GM19043 (cell line): ENCODE results near the gene TM9SF1.

Experiments used
- ATAC-seq: cut with Tn5 transposase; IDR thresholded peaks from one replicate; pipeline ENCODE4 v1.9.1; 2021; ENCODE audit warnings: low read depth; ENCODE audit not compliant: unreplicated experiment

The TM9SF1 gene

DNA sequence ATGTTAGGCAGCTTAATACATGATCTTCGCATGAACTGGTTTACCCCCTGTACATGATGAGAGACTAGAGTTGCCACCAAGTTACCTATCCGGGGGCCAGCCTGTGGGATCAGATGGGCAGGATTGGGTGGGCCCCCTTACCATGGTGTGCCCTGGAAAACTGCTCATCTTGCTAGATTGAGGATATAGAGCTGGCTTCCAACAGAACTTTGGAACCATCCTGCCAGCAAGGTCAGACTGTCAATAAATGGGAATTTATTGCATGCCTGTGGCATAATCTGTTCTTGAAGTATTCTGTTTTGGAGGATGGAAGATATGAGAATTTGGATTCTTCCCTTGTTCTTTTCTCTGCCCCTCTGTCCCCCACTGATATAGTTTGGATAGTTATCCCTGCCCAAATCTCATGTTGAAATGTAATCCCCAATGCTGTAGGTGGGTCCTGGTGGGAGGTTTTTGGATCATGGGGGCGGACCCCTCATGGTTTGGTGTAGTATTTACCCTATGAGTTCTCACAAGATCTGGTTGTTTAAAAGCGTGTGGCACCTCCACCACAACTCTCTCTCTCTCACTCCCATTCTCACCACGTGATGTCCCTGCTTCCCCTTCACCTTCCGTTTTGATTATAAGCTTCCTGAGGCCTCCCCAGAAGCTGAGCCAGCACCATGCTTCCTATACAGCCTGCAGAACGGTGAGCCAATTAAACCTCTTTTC lies 3.7 kb upstream of the TM9SF1 start:
- no peak for ATAC-seq

GRCh38 chr14:24197056-24197450 lies 1.8 kb upstream of the TM9SF1 start:
- ATAC-seq, result no peak

- no peak for ATAC-seq
Observed at GRCh38 chr14:24196071-24197055, 1.1 kb upstream of the TM9SF1 start.

DNA sequence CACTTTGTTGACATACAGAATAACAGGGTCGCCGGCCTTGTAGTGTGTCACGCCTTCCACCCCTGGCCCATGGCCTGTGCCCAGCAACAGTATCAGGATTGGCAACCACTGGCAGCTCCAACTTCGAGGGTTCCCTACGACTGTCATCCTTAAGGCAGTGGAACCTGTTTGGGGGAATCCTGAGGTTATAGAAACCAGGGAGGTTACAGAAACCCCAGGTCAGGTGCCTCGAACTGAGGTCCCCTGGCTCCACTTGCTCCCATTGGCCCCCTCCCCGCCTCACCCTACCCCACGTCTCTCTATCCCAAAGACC lies 412 bp downstream of the TM9SF1 start:
- ATAC-seq, result no peak

DNA sequence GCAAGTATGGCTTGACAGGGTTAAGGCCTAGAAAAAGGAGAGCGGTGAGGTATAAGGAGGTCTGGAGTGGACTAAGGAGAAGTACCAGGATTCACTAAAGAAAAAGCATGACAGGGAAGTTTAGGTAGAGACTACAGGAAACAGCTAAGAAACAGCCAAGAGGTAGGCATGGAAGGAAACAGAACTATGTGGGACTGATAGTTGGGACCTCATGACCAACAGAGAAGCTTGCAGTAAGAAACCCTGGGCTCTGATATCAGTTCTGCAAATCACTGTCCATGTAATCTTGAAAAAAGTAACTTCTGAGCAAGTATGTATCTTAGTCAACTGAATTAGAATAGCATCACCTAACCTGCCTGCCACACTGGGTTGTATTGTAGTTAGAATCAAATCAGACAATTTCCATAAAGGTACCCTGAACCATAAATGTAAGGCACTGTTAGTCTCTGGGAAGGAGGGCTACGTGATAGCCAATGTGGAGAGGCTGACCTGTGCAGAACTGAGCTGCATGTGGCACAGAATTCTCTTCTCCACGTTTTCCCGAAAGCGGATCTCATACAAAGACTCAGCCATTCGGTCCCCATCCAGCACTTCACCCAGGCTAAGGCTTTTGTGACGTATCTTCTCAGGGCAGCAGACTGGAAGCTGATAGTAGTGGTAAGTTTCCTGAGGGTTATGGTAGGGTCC lies 912 bp downstream of the TM9SF1 start:
- no peak for ATAC-seq

DNA sequence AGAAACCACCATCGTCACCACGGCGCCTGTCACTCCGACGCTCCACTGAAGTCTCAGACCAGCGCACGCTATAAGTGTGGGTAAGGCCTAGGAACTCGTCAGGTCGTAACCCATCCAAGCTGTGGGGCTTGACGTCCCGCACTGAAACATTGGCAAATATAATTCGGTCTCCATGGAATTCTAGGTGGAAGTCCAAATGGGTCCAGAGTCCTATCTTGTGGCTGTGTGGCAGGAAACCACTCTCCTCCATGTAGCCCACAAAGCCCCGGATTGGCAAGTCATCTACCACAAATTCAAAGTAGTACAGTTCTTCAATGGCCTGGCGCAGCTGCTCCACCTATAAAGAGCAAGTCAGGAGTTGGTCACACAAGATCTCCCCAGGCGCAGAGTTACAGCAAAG lies 2.3 kb downstream of the TM9SF1 start:
- no peak for ATAC-seq

DNA sequence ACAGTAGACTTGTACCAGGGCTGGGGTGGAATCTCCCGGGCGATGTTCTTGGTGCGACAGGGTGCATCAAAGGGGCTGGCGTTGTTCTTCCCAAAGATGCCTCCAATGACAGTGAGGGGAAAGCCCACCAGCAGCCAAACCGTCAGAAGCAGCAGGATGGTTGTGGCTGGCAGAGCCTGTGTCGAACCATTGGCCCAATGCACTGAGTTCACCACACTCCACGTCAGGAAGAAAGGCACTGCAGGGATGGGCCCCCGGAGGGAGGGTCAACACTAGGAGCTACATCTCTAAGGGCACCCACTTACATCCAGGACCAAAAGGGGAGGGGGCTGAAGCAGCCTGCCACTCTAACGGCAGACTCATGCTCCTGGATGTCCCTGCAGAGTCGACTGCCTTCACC lies 4.8 kb downstream of the TM9SF1 start:
- ATAC-seq, result no peak

DNA sequence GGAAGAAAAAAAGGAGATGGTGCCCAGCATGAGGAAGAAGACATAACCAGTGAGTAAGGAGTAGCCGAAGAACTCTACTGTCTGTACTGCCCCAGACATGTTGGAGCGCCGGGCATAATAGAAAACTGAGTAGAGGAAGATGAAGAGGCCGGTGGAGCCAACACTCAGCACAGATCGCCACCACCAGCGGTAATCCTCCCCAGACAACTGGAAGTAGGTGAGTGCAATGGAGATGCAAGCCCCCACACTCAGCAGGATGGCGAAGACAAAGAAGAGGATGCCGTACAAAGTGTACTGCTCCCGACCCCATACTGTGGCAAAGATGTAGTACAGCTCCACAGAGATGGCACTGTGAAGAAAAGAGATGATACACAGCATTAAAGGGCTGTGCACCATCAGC lies 5.8 kb downstream of the TM9SF1 start:
- no peak for ATAC-seq

- no peak for ATAC-seq
Observed at GRCh38 chr14:24189059-24189375, 6.2 kb downstream of the TM9SF1 start.

DNA sequence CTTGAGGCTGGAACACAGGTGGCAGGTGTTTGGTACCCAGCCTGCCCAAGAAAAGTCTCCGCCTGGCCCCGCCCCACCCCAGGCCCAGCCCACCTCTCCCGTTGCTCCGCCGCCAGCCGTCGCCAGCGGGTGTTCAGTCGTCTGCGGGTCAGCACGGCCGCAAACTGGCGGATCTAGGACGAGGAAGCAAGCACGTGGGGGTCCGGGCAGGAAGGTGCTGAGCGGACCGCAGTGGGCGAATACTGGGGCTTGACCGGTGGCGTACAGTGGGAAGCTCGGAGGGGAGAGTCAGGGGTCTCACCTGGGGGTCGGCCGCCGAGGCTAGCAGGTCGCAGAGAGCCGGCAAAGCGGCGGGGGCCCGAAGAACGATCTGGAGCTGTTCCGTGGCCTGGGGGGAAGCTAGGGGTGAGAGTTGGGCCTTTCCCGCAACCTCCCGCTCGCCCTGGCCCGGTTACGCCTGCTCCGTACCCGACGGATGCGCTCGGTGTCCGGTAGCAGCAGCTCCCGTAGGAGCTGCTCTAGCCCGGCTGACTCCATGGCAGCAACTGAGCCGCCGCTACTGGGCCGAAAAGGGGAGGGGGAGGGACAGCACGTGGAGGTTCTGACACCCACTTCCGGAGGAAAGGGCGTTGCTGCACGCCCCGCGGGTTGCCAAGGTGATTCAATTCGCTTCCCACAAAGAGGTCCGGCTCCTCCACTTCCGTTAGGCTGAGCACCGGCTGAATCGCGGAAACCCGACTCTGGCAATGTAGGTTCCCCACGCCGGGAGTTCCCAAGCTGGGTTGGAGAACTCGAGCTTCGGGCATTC lies 6.8 kb downstream of the TM9SF1 start, which contains the start of gene IPO4:
Gene IPO4, minus strand, starts transcription at position 566 of the 808 bp plus-strand sequence. Its CDS starts 29 bp downstream, at position 537.
- ATAC-seq, result peak; percentile 88

GRCh38 chr14:24187539-24187915 lies 7.7 kb downstream of the TM9SF1 start:
- ATAC-seq, result no peak

DNA sequence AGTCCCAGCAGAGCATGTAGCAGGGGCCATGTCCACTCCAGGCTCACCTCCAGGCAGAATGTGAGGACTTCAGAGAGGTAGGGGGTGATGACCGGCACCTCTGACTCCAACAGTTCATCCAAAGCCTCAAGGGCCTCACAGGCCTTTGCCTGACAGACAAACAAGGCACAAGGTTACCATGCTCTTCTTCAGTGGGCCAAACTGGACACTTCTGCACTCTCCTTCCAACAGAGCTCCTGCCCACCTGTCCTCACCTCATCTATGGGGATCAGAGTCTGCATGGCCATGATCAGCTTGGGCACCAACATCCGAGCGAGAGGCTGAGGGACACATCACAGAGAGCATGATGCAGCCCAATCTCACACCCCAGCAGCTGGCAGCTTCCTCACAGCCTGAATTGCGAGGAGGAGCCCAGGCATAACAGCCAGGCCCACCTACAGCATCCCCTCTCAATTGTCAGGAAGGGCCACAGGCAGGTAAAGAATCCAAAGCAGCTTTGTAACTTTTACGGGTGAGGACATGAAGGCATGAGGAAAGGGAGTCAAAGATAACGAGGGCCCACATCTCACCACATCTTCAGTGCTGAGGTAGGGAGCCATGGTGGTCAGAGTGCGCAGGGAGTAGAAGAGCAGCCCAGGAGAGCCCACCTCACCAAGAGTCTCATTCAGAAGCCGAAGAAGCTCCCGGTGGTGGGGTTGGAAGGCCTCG lies 8.3 kb downstream of the TM9SF1 start:
- ATAC-seq, result no peak

DNA sequence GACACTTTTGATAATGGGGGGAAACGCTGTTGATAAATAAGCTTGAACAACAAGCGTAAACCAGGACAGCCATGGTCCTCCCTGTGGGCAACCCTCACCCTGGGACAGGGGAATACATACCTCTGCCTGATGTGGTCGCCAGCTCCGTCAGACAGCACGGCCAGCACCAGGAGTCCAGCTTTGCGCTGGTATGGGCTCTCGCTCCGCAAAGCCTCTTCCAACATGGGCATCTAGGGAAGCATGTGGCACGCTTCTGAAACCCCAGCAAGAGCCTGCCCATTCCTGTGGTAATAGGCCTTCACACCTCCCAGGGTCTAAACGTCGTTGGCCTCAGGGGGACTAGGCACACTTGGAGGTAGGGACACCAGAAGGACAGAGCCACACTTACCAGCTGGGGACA lies 9.5 kb downstream of the TM9SF1 start:
- no peak for ATAC-seq

DNA sequence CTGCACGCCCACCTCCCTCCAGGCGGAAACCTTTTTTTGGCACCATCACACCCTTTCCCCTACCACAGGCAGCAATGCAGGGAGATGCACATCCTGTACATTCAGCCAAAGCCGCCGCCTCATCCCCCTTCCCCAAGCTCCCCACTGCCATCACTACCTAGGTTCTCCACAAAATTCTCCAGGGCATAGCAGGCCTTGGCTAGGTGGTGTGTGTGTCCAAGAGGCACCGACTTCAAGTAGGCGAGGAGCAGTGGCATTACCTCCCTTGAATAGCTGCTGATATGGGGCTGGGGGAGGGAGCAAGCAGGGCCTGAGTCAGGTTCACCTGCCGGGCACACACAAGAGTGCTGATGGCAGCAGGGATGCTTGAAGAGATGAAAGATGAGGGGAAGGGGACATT lies 10.2 kb downstream of the TM9SF1 start:
- no peak for ATAC-seq

DNA sequence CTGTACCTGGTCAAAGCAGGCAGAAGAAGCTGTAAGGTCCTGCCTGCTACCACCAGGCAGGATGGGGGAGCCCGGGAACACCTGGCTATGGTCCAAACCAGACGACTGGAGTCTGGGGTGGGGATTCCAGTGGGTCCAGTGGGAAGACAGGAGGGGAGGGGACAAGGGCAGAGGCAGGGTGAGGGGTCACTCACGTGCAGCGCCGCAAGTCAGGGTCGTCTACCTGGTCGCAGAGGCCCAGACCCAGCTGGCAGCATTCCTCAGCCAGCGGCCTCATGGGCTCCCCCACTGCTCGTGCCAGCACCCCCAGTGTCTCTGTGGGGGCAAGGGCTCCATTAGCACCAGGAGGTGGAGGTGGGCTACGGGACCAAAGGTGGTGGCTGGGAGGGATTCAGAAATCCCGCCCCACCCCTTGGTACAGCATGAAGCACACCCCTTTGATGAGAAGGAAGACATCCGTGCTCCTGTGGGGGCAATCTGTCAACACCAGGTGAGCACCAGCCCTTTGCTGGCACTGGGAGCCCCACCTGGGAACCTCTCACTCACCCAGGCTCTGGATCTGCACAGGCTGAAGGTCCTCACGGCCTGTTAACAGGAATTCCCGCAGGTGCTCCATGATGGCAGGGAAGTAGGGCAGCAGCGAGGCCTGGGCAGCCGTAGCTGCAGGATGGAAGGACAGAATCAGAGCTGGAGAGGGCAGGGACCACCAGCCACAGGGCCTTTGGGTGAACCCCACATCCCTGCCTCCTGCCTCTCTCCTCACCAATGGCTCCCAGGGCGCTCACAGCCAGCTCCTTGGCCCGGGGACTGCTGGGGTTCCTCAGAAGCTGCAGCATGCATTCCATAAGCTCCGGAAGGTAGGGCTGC lies 10.9 kb downstream of the TM9SF1 start:
- ATAC-seq, result no peak

- no peak for ATAC-seq
Observed at GRCh38 chr14:24183014-24183481, 12.2 kb downstream of the TM9SF1 start.

DNA sequence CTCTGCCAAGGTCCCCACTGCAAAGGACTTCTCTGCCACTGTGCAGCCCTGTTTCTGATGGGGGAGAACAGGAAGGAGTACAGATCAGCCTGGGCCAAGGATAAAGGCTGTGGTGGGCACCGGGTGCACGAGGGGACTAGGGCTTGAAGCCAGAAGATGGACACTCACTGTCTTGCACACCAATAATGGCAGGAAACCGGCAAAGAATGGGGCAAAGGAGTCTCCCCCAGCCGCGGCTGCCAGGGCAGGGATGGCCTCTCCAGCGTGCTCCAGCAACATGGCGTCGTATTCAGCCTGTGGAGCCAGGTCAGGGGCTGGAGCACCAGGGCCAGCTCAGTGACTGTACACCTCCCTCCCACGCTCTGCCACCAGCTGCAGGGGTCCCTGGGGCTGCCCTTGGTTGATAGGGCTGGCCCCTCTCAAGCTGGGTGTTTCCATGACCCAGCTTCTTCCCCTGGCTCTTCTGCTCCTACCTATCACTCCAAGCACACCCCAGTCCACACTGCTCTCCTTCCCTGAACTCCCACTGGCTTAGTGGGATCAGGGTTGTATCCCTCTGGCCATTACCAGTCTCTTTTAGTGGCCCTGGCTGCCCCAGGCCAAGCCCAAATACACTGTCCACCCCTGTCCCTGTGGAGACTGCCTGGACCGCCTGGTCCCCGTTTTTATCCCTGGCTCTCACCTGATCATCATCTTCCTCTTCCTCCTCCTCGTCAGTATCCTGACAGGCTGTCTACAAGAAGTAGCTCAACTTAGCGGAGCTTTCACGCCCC lies 12.9 kb downstream of the TM9SF1 start:
- no peak for ATAC-seq

DNA sequence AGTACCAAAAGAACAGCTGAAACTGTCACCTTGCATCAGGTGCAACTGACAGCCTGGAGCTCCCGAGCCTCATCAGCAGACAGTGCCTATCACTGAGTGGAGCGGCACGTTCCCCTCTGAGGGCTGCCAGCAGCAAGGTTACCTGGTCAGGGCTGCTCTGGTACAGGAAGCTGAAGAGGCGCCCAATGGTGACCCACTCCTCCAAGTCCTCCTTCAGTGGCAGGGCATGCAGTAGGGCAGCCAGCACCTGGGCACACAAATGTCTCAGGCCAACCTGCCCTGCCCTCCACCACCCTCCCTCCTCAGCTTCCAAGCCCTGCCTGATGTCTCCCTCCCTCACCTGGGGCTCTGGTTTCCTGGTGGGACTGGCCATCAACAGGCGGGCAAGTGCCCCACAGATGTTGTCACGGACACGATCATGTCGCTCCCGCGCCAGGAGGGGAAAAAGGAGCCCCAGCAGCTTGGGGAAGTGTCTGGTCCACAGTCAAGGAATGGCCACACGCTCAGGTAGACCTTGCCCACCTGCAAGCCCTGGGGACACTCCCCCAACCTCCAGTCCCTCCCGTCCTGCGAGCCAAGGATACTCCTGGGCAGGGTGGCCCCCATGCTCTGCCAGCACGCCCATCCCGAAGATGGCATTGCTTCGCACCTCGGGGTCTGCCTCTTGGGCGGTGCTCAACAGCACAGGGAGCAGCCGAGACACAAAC lies 13.7 kb downstream of the TM9SF1 start:
- no peak for ATAC-seq
